Activated CD8-positive, alpha-beta memory T cell treated with anti-CD3 and anti-CD28 coated beads, Interleukin-2, amount 50 U/mL, for 4 hours (primary cell): ENCODE data around the gene EPHA6.
"Not testable (repeated sequence)": the region's sequence is repeated elsewhere in the genome, so short reads cannot be mapped to it uniquely, and the experiment has no call there.

Experiments used
- DNase-seq: peaks from one replicate; pipeline ENCODE4 v3.0.0-alpha.2; 2020

EPHA6 gene

DNA sequence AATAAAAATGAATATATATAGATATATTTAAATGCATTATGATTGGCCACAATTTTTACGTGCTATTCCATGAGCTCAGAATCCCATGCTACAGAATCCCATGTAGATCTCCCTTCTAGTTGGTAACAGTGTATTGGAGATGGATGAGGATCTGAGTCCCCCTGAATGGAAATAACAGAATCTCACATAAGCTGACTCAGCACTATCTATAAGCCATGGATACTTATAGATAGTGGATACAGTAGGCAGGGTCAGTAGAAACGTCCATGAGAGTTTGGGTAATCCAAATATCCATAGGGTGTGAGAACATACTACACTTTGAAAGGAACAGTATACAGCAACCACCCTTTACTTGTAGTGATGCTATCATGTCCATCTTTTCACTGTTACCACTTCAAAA lies 375.4 kb downstream of the EPHA6 start:
- no peak for DNase-seq

GRCh38 chr3:97197083-97197482 lies 382.7 kb downstream of the EPHA6 start:
- DNase-seq, result no peak

DNA sequence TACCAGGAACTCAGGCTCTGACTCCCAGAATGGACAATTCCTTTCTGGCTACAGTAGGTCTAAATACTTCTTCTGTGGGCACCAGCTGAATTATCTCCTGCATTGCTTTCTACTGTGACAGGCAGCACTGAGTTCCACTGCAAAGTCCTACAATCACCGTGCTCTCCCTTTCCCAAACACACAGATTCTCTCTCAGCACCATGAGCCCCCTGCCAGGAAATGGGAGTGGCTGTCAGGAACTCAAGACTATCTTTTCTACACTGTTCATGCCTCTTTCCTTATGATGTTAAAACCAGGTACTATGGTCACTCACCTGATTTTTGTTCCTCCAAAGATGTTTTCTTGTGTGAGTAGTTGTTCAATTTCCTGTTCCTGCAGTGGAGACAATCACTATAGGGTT lies 383.4 kb downstream of the EPHA6 start:
- no peak for DNase-seq

GRCh38 chr3:97200387-97200786 lies 386.0 kb downstream of the EPHA6 start:
- DNase-seq, result no peak

- DNase-seq, result no peak
Observed at GRCh38 chr3:97201814-97202213, 387.4 kb downstream of the EPHA6 start.

DNA sequence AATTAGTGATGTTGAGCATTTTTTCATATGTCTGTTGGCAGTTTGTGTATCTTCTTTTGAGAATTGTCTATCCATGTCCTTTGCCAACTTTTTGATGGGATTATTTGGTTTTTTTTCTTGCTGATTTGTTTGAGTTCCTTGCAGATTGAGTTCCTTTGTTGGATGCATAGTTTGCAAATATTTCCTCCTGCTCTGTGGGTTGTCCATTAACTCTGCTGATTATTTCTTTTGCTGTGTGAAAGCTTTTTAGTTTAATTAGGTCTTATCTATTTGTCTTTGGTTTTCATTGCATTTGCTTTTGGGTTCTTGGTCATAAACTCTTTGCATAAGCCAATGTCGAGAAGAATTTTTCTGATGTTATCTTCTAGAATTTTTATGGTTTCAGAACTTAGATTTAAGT lies 414.6 kb downstream of the EPHA6 start:
- DNase-seq, result no peak

DNA sequence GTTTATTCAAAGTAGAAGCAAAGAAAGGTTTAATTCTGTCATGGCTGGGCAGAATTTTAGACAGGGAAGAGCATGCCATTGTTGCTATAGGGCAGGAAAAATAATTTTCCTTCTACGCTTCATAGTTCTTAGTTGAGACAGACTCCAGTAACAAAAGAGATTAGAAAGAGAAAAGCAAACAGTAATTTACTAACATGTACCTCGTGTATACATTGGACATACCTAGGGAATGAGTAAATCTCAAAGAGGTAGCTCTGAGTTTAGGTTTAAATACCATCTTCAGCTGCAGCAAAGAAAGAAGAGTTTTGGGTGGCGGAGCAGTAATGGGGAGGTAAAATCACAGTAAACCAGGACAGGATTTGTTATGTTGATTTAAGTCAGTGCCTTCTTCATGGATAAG lies 416.1 kb downstream of the EPHA6 start:
- DNase-seq, result no peak

- no peak for DNase-seq
Observed at GRCh38 chr3:97232393-97233034, 418.1 kb downstream of the EPHA6 start.

DNA sequence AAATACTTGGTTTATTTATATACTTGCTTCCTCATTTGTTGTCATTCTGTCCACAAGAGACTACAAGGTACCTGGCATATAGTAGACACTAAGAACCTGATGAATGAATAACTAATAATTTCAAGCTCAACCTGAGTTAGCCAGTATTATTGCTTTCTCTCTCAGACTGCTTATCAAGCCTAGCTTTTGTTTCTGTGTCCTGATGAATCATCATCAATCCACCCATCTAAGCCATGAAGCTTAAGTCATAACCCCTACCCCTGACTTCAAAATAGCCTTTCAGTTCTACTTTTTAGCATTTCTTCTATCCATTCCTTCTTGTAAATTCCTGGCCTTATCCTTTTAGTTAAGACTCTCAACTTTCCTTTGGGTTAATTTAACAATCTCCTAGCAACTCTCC lies 420.8 kb downstream of the EPHA6 start:
- no peak for DNase-seq

- no peak for DNase-seq
Observed at GRCh38 chr3:97235611-97236315, 421.4 kb downstream of the EPHA6 start.

- DNase-seq, result no peak
Observed at GRCh38 chr3:97241417-97241816, 427.0 kb downstream of the EPHA6 start.

GRCh38 chr3:97245201-97245910 lies 431.0 kb downstream of the EPHA6 start:
- no peak for DNase-seq

DNA sequence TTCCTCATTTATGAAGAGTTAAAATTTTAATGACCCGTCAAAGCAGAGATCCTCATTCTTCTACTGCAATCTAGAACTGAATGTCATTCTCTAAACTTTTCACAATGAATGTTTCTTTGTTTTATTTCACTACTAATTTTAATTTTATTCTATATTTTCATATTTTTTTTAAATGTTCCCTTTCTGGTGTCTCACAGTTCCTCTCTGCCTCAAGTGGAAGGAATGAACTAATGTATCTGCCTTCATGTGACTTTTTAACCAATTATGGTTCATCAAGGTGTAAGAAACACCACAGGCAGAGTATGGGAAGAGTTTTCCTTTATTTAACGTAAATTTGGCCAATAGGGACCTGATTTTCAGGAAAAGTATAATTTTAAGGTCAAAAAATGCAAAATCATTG lies 441.7 kb downstream of the EPHA6 start:
- no peak for DNase-seq

DNA sequence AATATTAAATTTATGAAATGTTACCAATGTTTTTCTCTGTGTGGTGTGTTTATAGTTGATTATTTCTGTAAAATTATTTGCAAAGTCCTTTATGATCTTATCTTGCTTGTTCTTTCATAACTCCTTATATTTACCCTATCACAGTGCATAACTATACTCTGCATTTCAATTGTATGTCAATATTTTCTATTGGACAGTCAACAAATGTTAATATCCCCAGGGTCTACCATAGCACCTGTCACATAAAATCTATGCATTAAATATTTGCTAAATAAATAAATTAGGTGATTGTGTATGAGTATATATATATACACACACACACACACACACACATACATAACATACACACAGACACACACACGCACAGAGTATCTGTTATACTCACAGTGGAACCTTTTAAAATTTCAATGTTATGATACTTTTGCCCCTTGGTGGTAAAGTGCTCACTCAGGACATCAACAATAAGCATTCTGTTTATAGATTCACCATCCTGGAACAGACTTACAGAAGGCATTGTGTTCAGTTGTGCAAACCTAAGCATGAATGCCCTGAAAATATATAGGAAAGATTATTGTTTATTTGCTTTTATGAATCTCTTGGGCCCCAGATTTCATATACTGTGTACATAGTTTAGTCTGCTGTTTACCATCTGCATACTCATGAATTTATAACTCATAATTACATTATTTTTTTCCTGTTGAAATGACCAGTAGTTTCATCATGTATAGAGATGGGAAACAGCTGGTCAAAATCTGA lies 443.7 kb downstream of the EPHA6 start:
- DNase-seq, result no peak

GRCh38 chr3:97259263-97259662 lies 444.9 kb downstream of the EPHA6 start:
- DNase-seq, result no peak

DNA sequence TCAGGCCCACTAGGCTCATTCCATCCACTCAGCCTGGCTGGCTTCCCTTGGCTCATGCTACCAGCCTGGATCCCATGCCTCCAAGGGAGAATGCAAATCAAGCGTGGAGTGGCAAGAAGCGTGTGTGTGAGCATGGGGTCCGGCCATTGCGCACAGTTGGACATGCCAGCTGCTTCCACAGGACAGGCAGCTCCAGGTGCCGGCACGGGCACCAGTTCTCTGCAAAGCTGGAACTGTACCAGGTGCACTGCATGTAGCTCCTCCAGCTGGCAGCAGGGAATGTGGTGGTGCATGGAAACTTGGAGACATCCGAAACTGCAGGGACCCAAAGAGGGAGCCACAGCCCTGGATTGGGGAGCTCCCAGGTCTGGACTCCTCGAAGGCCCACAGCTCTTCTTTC lies 449.8 kb downstream of the EPHA6 start:
- no peak for DNase-seq

DNA sequence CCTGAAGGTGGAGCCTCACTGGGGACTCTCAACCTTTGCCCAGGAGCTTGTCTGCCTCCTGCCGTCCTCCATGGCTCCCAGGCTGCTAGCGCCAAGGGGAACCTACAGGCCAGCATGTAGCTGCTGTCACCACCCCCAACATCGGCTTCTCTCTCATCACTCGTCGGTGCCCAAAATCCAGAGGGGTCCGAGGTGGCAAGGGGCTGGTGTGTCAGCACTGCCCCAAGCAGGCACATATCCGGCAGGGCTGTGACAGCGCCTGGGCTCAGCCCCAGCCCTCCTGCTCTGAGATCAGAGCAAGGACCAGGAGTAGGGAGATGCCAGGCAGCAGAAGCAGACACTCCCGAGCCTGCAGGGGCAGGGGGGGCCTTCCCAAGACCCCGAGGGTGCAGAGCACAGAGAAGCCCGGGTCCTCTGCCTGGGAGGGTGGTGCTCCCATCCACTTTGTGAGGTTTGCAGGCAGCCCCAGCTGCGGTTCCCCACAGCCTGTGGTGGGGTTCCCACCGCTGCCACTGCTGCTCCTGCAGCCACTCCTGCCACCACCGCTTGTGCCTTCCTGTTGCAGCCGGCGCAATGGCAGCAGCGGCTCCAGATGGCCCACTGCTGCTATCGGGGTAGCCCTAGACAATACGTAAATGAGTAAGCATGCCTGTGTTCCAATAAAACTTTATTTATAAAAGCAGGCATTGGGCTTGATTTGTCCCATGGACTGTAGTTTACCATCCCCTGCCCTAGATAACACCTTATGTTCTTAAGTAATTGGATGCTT lies 451.0 kb downstream of the EPHA6 start:
- DNase-seq, result no peak

- DNase-seq, result no peak
Observed at GRCh38 chr3:97269202-97269601, 454.8 kb downstream of the EPHA6 start.

DNA sequence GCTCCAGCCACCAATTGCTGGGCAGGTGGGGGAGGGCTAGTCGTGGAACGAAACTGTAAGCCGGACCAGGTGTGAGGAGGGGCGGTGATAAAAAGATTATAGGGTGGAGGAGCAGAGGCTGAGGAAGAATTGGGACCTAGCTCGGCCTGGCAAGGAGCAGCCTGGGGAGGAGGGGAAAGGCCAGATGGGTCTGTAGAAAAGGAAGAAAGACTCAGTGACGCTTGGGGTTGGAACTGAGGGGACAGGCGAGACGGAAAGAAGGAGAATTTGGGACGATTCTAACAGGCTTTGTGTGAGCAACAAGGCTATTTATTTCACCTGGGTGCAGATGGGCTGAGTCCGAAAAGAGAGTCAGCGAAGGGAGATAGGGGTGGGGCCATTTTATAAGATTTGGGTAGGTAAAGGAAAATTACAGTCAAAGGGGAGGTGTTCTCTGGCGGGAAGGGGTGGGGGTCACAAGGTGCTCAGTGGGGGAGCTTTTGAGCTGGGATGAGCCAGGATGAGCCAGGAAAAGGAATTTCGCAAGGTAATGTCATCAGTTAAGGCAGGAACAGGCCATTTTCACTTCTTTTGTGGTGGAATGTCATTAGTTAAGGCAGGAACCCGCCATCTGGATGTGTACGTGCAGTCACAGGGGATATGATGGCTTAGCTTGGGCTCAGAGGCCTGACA lies 462.6 kb downstream of the EPHA6 start:
- not testable (repeated sequence) for DNase-seq

- no peak for DNase-seq
Observed at GRCh38 chr3:97277708-97278107, 463.3 kb downstream of the EPHA6 start.

- DNase-seq, result no peak
Observed at GRCh38 chr3:97278506-97278905, 464.1 kb downstream of the EPHA6 start.

- no peak for DNase-seq
Observed at GRCh38 chr3:97291901-97292300, 477.5 kb downstream of the EPHA6 start.
